ENCODE results near the gene PRAC2. TPM values are rescaled to one million over a fixed set of nuclear protein-coding genes. Genes with fewer than 3 reads are reported as not detected.

The PRAC2 gene
- total RNA-seq, 1 experiment from 2014 or later, result not detected

- no peaks in the 10 kb centered on the region for H3K79me2 ChIP-seq (ENCODE audit: insufficient read depth, low read length)
- no peaks in the 10 kb centered on the region for H4K20me1 ChIP-seq (ENCODE audit: insufficient read depth)
- 0 out of 2 replicates have a peak, but pooled peaks cover 2% of the 10 kb centered on the region for H3K27me3 ChIP-seq (ENCODE audit: insufficient read depth, low read length)
- H3K4me1 ChIP-seq (ENCODE audit: control insufficient read depth in 1 of 2, insufficient read depth in 2 of 2, low read length in 2 of 2), result peaks cover 0 to 7% of the 10 kb centered on the region in 2 experiments; a peak in 1 of 4 replicates
- no peak overlapping the region for H3K27ac ChIP-seq (ENCODE audit: low read depth, low read length)
- BruUV-seq (replicated peaks), result no TSS peak
- DNase-seq (ENCODE audit: low read depth, low spot score) (no peak), ATAC-seq (no peak)
- H3K9ac ChIP-seq (ENCODE audit: low read length), result no peak overlapping the region
- intact Hi-C loops (cut with micrococcal nuclease), result no loop called here
- H3K9me3 ChIP-seq (ENCODE audit: control insufficient read depth in 1 of 2, insufficient read depth in 1 of 2, low read depth in 1 of 2, low read length in 2 of 2), result no peaks in the 10 kb centered on the region
- no peak for TF ChIP-seq SP1 (IDR thresholded peaks at IDR 0.05; ENCODE audit: low read depth)
- TF ChIP-seq ELF1 (IDR thresholded peaks at IDR 0.05; ENCODE audit: borderline replicate concordance, low read depth), result no peak
- no peak for TF ChIP-seq MAX (IDR thresholded peaks at IDR 0.05)
- TF ChIP-seq TCF7L2 (IDR thresholded peaks at IDR 0.05; ENCODE audit: borderline replicate concordance, extremely low read depth, insufficient read depth, insufficient read length), result no peak
- no peak for TF ChIP-seq SRF (IDR thresholded peaks at IDR 0.05; ENCODE audit: low read depth)
- TF ChIP-seq EZH2 (IDR thresholded peaks at IDR 0.05), result no peak
- no peak for TF ChIP-seq RAD21 (IDR thresholded peaks at IDR 0.05; ENCODE audit: low read depth)
- TF ChIP-seq JUND (IDR thresholded peaks at IDR 0.05), result no peak
- TF ChIP-seq CEBPB (IDR thresholded peaks at IDR 0.05; ENCODE audit: low read depth), result no peak
- no peak for TF ChIP-seq REST (IDR thresholded peaks at IDR 0.05; ENCODE audit: low read depth)
- TF ChIP-seq EGR1 (IDR thresholded peaks at IDR 0.05; ENCODE audit: low read depth), result no peak
- no peak for TF ChIP-seq POLR2A (IDR thresholded peaks at IDR 0.05; ENCODE audit: borderline replicate concordance, extremely low read depth, insufficient read depth, insufficient read length)
- no peak for TF ChIP-seq ZFX (IDR thresholded peaks at IDR 0.05)
- no peak for TF ChIP-seq POLR2AphosphoS5 (IDR thresholded peaks at IDR 0.05; ENCODE audit: low read depth, low read length)
- TF ChIP-seq YY1 (IDR thresholded peaks at IDR 0.05; ENCODE audit: extremely low read depth, insufficient replicate concordance, low read depth, low read length), result no peak
- H2AFZ ChIP-seq (ENCODE audit: low read depth, low read length, poor library complexity, severe bottlenecking), result no peak overlapping the region
- no peak overlapping the region for H3K4me3 ChIP-seq (replicated peaks in 1 of 2; ENCODE audit: low read depth in 1 of 2, low read length in 2 of 2)
- RAD21 ChIA-PET (ENCODE audit: low non-redundant PET in 1 of 2, low total read pairs in 2 of 2, uncharacterized antibody in 2 of 2, unreplicated experiment in 2 of 2), result no interaction called here
- no peak overlapping the region for H3K4me2 ChIP-seq (ENCODE audit: low read length)
- no peaks in the 10 kb centered on the region for H3K36me3 ChIP-seq (ENCODE audit: control insufficient read depth in 1 of 2, insufficient read depth in 2 of 2, low read length in 2 of 2)
- POLR2A ChIA-PET, result no interaction called here
- CTCF ChIA-PET, result no interaction called here
- no peaks in the 10 kb centered on the region for H3K9me2 ChIP-seq (ENCODE audit: insufficient read depth)
Observed at GRCh38 chr17:48756830-48757251, 33.9 kb downstream of the PRAC2 start.
